NCI-H345 (cell line): ENCODE data around the gene STK4.

Experiments used
- DNase-seq: peaks from one replicate; lab custom pipeline; 2025; lab: John Stamatoyannopoulos, UW

STK4 gene

GRCh38 chr20:44954211-44954610 is 12.1 kb upstream of the STK4 start:
- DNase-seq, result no peak

GRCh38 chr20:44955270-44955669 is 11.0 kb upstream of the STK4 start:
- DNase-seq, result no peak

- DNase-seq, result no peak
Measured at GRCh38 chr20:44956410-44956809, 9.9 kb upstream of the STK4 start.

GRCh38 chr20:44958276-44958675 is 8.0 kb upstream of the STK4 start:
- DNase-seq, result no peak

- peak; percentile 3 for DNase-seq
Measured at GRCh38 chr20:44959082-44959637, 7.2 kb upstream of the STK4 start.

- DNase-seq, result no peak
Measured at GRCh38 chr20:44959638-44960102, 6.6 kb upstream of the STK4 start.

- DNase-seq, result peak; percentile 98
Measured at GRCh38 chr20:44960103-44960852, 6.0 kb upstream of the STK4 start, which contains the start of gene TOMM34. TOMM34 (minus strand) TSS chr20:44960397; CDS start chr20:44960333, 64 bp downstream.

GRCh38 chr20:44961011-44961869 is 5.1 kb upstream of the STK4 start:
- DNase-seq, result no peak

- DNase-seq, result no peak
Measured at GRCh38 chr20:44961870-44962267, 4.4 kb upstream of the STK4 start.

- no peak for DNase-seq
Measured at GRCh38 chr20:44962483-44962882, 3.8 kb upstream of the STK4 start.

GRCh38 chr20:44963325-44964215 is 2.7 kb upstream of the STK4 start:
- DNase-seq, result no peak

- DNase-seq, result no peak
Measured at GRCh38 chr20:44965651-44966029, 672 bp upstream of the STK4 start.

- DNase-seq, result no peak
Measured at GRCh38 chr20:44967207-44967807, 995 bp downstream of the STK4 start.

GRCh38 chr20:44969300-44969894 is 3.1 kb downstream of the STK4 start:
- DNase-seq, result no peak

GRCh38 chr20:44970243-44970757 is 4.0 kb downstream of the STK4 start:
- DNase-seq, result no peak

- no peak for DNase-seq
Measured at GRCh38 chr20:44973053-44973452, 6.7 kb downstream of the STK4 start.

- DNase-seq, result no peak
Measured at GRCh38 chr20:44976698-44977097, 10.4 kb downstream of the STK4 start.

- DNase-seq, result no peak
Measured at GRCh38 chr20:44979090-44979621, 12.8 kb downstream of the STK4 start.

- no peak for DNase-seq
Measured at GRCh38 chr20:44981736-44982406, 15.6 kb downstream of the STK4 start.
